ENCODE results near the gene BLNK. TPM values are rescaled to one million over a fixed set of nuclear protein-coding genes. Genes with fewer than 3 reads are reported as not detected.

Gene BLNK
- total RNA-seq, 6 donors from 2014 or later, result 7.0 to 17.8 (median 10.8) TPM

- H3K27me3 ChIP-seq, result no peaks in the 10 kb centered on the region
- no peaks in the 10 kb centered on the region for H3K36me3 ChIP-seq
- no peak for TF ChIP-seq EP300 (IDR thresholded peaks at IDR 0.05)
- TF ChIP-seq POLR2AphosphoS5 (IDR thresholded peaks at IDR 0.05), result no peak
- no peak for TF ChIP-seq CTCF (IDR thresholded peaks at IDR 0.05)
- TF ChIP-seq POLR2A (IDR thresholded peaks at IDR 0.05), result no peak
- DNase-seq (no peak), ATAC-seq (ENCODE audit: low FRiP score in 2 of 2) (no peak)
- peaks cover 15 to 19% (median 18%) of the 10 kb centered on the region in 4 donors for H3K4me1 ChIP-seq
- no peak overlapping the region for H3K4me3 ChIP-seq
- no peak overlapping the region for H3K27ac ChIP-seq
- H3K9me3 ChIP-seq, result no peaks in the 10 kb centered on the region
- 87 to 92% methylated on average over 3 of the region's 3 CpGs for WGBS, 2 donors
These were observed 33.6 kb upstream of the BLNK start for GRCh38 chr10:96305019-96305418.

GRCh38 chr10:96304230-96304629 lies 32.9 kb upstream of the BLNK start, which contains the start of gene DNTT:
DNTT (plus strand) TSS chr10:96304434; CDS start chr10:96304498, 64 bp downstream.
- H3K4me1 ChIP-seq, result peaks cover 7 to 12% (median 11%) of the 10 kb centered on the region in 4 donors
- no peak for TF ChIP-seq POLR2AphosphoS5 (IDR thresholded peaks at IDR 0.05)
- TF ChIP-seq EP300 (IDR thresholded peaks at IDR 0.05), result no peak
- no peak for TF ChIP-seq CTCF (IDR thresholded peaks at IDR 0.05)
- TF ChIP-seq POLR2A (IDR thresholded peaks at IDR 0.05), result no peak
- WGBS, 2 donors, result 84 to 93% methylated on average over 8 of the region's 8 CpGs
- no peak within 1 kb of the TSS for H3K4me3 ChIP-seq
- ATAC-seq (ENCODE audit: low FRiP score in 2 of 2) (no peak), DNase-seq (peak in 1 of 2 donors; percentile 10)
- no peak within 1 kb of the TSS for H3K27ac ChIP-seq
- no peaks in the 10 kb centered on the region for H3K9me3 ChIP-seq
- no peaks in the 10 kb centered on the region for H3K27me3 ChIP-seq
- H3K36me3 ChIP-seq, result no peaks in the 10 kb centered on the region

- H3K9me3 ChIP-seq, result no peaks in the 10 kb centered on the region
- H3K4me1 ChIP-seq, result peaks cover 5 to 6% (median 5%) of the 10 kb centered on the region in 4 donors
- 52 to 66% methylated on average over 1 of the region's 1 CpG for WGBS, 2 donors
- TF ChIP-seq CTCF (IDR thresholded peaks at IDR 0.05), result no peak
- TF ChIP-seq EP300 (IDR thresholded peaks at IDR 0.05), result no peak
- no peak for ATAC-seq (ENCODE audit: low FRiP score in 2 of 2)
- no peak overlapping the region for H3K27ac ChIP-seq
- H3K36me3 ChIP-seq, result no peaks in the 10 kb centered on the region
- no peak for DNase-seq
- no peaks in the 10 kb centered on the region for H3K27me3 ChIP-seq
- no peak overlapping the region for H3K4me3 ChIP-seq
These were observed 30.2 kb upstream of the BLNK start for GRCh38 chr10:96301616-96302015.

- Histone ChIP-seq H3K4me3 (no peak overlapping the region), H3K27ac (no peak overlapping the region), H3K9me3 (no peaks in the 10 kb centered on the region), H3K36me3 (no peaks in the 10 kb centered on the region), H3K4me1 (no peaks in the 10 kb centered on the region), H3K27me3 (no peaks in the 10 kb centered on the region)
- DNase-seq (no peak), ATAC-seq (ENCODE audit: low FRiP score in 2 of 2) (no peak)
- 14 to 31% methylated on average over 5 of the region's 5 CpGs for WGBS, 2 donors
- no peak for TF ChIP-seq CTCF (IDR thresholded peaks at IDR 0.05)
- TF ChIP-seq POLR2AphosphoS5 (IDR thresholded peaks at IDR 0.05), result no peak
- TF ChIP-seq EP300 (IDR thresholded peaks at IDR 0.05), result no peak
- TF ChIP-seq POLR2A (IDR thresholded peaks at IDR 0.05), result no peak
These were observed 28.0 kb upstream of the BLNK start for GRCh38 chr10:96299383-96299782.

- no peaks in the 10 kb centered on the region for H3K9me3 ChIP-seq
- no peaks in the 10 kb centered on the region for H3K4me1 ChIP-seq
- no peak overlapping the region for H3K4me3 ChIP-seq
- ATAC-seq (ENCODE audit: low FRiP score in 2 of 2), result no peak
- no peak for DNase-seq
- H3K36me3 ChIP-seq, result no peaks in the 10 kb centered on the region
- H3K27me3 ChIP-seq, result no peaks in the 10 kb centered on the region
- WGBS, 2 donors, result 84 to 85% methylated on average over 3 of the region's 3 CpGs
- no peak overlapping the region for H3K27ac ChIP-seq
- TF ChIP-seq EP300 (IDR thresholded peaks at IDR 0.05) (no peak), POLR2AphosphoS5 (IDR thresholded peaks at IDR 0.05) (no peak), POLR2A (IDR thresholded peaks at IDR 0.05) (no peak), CTCF (IDR thresholded peaks at IDR 0.05) (no peak)
These were observed 27.0 kb upstream of the BLNK start for GRCh38 chr10:96298362-96298761.

Measured in upper lobe of left lung (tissue), 6 donors.